Stimulated activated CD8-positive, alpha-beta memory T cell treated with anti-CD3 and anti-CD28 coated beads, Interleukin-4, amount 100 ng/mL, for 24 hours (primary cell): Measurements from ENCODE around the gene CTDSPL.

Source experiments
- DNase-seq: peaks from one replicate; pipeline ENCODE4 v3.0.0-alpha.2; 2020; ENCODE audit warnings: low read depth

The CTDSPL gene

DNA sequence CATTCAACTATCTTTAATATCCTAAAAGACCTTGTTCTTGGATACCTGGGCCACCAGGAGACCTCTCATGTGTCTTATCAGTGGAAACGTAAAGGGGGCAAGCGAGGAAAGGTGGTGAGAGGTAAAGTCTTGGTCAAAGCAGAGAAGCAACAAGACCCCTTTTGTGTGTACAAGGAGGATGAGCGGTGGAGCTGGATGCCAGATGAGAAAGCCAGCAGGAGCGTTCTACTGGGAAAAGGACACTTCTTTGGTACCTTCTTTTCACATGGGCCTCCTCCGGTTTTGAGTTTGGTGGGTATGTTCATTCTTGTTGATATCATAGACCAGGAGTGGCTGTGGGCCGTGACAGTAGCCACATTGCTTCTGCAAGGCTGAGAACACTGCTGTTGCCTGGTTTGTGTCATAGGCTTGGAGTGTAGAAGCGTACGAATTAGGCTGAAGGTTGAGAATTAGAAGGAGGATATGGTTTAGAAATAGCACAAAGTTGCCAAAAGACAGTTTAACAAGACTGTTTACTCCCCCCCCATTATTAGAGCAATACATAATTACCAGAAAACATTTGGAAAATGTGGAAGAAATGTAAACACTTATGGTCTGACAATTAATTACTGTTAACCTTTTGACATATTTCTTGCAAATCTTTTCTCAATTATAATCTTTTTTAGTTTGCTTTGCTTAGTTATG is 82.1 kb downstream of the CTDSPL start:
- no peak for DNase-seq

DNA sequence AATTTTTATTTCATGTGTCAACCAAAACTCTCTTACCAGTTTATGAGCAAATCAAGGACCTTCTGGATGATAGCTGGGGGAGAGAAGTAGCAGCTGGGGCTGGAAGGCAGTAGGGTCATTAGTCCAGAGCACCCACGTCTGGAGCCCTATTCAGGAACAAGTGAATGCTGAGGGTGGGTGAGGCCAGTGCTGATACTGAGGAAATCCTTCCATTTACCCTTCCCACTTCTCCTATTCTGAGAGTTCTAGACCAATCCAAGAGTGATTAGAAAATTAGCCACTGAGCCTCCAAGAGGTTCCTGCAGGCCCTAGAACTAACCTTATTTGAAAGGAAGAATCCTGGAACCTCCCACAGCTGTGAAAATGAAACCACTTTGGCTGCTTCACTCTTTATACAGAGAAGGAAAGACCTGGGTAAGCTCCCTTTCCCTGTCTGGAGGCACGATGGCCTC is 82.7 kb downstream of the CTDSPL start:
- DNase-seq = no peak

DNA sequence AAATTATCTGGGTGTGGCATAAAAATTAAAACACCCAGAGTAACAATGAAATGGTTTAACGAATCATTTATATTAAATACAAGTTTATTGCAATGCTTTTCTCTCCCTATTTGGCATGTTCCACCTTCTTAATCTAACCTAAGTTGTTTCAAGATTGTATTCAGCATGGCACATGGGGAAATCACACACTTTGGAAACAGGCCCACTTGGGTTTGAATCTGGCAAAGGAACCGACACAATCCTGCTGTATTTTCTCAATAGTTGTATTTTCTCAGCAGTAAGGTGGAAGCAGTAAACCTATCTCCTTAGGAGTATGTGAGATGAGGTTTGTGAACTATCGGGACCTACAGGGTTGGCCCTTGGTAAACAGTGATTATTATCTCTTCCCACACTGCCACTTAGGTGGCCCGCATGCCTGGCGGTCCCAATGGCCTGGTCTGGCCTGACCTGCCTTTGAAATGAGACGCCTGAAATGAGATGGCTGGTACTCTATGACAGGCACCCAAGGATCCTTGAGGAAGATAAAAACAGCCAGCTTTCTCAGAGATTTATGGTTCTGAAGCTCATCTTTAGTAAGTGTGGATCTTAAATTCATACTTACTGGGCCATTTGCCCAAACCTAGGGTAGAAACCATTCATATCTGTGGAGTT is 83.6 kb downstream of the CTDSPL start:
- no peak for DNase-seq

DNA sequence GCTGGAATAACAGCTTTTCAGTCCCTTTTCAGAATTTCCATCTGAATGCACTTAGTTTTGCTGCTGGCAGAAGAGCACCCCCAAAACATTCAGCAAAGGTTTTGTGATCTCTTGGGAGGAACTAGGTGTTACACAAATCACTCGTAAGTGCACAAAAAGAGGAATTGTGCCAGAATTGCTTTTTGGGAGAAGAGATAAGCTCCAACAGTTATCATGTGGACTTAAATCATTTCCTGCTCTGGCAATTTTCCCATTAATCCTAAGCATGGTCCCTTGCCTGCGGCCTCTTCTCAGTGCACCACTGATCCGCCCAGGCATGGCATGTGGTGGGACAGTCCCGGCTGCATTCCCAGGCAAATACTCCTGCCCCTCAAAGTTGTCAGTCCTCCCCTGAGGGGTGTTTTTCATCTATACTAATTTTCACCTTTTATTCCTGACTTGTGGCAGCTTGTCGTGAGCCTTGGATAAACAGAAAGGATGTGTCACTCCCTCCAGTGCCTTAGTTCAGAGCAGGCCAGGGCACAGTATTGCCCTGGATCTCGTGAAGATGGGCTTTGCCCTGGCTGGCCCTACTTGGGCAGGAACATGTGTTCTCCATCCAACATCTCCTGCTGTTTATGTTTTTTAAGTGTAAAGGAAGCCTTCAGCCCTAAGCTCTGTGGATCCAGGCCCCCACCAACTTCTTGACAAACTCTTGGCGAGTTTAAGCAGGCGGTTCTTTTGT is 84.3 kb downstream of the CTDSPL start:
- DNase-seq = no peak

DNA sequence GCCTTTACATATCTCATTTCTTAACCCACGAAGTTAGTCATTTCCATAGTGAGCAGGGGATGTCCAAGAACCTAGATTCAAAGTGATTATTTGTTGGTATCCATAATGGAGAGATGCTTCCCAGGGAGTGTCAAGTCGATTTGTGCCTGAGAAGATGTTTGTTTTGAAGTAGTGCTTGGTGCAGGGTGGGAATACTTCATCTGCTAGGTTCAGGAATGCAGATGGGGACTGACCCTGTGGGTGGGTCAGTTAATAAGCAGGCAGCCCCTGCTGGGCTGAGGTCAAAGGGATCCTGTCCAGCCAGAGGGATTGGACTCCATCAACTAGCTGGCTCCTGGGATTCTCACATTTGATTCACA is 84.8 kb downstream of the CTDSPL start:
- DNase-seq = no peak

DNA sequence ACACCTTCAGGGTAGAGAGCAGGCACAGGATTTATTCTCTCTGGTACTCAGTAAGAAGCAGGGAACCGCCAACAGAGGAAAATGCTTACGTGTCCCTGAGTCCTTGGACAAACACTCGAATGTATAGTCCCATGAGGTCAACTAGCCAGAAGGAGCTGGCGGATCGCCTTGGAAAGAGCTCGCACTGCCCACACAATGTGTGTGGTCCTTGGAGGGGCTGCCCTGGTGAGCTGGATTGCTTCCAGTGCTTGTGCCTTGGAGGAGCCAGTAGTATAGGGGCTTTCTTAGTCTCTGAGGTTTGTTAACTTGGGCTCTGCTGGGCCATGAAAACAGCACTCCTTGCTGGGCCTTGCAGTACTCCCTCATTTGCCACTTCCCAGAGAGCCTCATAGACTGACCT is 88.2 kb downstream of the CTDSPL start:
- DNase-seq = no peak

DNA sequence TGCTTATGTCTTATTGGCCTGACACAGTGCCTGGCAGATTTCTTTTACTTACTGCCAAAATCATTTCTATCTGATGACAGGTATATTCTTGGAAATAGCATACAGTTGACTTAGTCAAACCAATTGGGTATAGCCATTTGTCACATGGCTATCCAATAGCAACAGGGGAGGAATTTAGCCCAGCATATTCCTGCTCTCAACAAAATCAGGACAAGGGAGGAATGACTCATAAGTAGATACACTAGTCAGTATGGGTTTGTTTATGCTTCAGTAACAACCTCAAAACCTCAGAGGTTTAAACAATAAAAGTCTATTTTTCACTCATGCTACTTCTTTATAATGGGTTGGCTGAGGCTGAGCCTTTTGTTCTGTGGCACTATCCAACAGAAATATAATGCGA is 90.9 kb downstream of the CTDSPL start:
- no peak for DNase-seq

DNA sequence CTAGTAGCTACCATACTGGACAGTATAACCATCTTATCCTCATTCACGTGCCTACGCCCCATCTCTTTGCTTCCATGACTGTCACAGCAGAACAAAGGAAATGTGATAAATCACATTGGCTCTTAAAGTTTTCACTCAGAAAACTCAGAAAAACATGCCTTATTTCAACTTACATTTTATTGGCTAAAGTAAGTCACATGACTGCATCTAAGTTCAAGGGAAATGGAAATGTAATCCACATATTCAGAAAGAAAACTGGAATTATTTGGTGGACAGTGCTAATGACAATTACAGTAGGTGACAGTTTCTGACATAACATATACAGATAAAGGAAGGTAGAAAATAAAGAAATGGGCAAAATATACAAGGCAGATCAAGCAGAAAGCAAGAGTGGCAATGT is 91.5 kb downstream of the CTDSPL start:
- DNase-seq = no peak

DNA sequence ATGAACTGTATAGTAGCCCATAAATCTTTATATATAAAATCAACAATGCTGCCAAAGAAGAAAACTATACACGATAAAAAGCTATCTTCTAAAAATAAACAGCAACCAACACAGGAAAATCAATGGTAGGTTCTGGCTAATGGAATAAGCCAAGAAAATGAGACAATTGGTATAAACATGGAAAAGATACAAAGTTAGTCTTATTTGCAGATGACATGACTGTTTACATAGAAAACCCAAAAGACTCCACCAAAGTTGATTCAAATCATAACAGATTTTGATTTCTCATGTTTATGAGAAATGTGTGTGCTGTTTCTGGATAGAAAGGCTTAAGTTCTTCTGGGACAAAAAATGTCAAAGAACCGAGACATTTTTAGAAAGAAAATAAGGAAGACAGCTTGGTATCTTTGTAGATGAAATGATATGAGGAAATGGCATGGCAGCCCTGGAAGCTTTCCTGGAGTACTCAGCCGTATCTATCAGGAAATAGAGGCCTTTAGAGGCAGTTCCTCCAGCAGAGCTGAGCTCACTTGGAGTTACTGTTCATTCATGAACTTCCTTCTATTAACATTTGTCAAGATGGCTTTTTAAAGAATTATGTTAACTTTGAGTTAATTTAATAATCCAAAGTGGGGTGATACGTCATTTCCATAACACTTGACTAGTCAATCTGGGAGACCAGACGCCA is 92.2 kb downstream of the CTDSPL start:
- DNase-seq = no peak

DNA sequence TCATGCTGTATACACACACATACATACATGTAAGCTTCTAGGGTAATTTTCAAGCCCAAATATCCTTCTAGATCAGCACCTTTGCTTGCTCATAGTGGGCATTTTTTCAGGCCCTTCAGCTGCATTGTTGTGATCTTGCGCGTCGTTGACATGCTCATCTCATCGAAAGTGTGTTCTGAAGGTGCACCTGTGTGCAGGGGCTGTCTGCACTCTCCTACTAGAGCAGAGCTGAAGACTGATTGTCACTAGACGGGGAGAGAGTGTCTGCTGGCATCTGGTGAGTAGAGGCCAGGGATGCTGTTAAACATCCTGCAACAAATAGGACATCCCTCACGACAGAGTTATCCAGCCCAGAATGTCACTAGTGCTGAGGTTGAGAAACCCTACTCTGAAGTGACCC is 93.2 kb downstream of the CTDSPL start:
- no peak for DNase-seq

DNA sequence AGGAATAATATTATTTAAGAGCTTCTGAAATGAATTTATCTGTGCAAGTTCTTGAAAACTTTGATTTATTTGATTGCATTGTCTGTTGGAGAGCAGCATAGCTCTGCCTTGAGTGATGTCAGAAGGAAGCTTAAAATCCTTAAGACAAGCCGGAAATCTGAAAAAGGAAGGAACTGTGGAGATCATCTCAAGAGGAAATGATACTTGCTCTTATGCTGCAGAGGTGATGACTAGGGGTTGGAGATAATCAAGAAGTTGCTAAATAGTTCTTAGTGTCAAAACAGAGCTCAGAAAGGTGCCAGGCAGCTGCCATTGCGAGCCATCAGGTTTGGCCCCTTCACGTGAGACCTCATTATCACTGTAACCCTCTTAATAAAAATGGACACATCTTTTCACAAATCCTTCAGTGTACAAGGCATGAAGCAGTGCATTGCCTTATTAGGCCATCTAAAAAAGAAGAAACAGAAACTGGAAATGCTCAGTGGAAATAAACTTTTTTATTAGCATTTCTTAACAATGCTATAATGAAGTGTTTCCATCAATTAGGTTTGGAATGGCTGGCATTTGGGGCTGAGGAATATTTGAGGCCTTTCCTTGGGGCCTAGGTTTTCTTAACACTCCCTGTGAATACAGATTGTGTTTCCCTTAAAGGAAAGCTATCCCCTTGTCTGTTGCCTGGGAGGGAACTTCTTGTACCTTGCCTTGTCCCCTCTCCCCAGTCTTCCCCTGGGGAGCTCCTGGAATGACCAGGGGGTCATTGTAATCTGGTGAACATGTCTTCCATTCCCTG is 94.4 kb downstream of the CTDSPL start:
- DNase-seq = no peak

DNA sequence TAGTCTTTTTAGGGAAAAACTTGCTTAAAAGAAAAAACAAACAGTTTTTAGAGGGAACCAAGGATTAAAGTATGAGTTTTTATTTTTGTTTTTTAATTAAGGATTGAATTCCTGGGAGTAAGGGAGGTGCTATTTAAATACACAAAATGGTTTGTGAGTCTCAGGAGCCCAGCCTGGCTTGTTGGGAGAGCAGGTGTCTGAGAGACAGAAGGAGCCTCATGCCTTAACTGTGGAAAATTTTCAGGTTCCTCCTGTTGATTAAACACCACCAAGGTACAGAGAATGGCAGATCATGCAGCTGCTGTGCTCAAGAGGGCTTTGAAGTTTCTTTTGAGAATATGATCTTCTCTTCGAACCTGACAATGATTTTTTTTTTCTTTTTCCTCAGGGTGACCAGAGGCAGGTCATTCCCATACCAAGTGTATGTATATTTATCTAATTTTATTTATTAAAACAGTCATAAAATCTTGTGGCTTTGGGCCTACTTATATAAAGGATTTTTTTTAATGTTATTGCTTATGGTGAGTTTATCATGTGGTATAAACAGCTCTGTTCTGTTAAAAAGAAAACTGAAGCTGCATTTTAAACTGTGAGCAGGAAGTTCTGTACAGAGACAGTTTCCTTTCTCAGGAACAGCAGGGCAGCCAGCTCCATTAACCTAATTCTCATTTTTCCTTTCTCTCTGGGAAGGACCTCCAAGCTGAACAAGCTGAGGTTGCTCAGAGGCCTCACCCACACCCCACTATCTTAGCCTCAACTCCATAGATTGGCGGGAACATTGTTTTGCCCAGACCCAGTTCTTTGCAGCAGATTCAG is 95.3 kb downstream of the CTDSPL start:
- no peak for DNase-seq

DNA sequence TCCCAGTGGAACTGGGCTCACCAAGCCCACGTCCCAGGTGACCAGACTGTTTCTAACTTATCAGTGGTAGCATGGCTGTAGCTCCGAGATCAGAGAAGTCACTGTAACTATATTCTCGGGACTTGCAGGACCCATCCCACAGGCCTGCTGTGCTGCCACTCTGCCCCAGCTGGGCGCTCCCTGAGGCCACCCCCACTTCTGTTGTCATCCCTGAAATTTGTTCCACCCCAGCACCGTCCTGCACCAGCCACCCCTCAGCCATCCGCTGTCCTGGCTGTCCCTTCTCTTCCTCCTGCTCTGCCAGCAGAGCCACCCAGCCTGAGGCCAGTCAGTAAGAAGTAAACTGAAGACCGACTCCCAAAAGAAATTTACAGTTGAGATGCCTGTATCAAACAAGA is 95.9 kb downstream of the CTDSPL start:
- DNase-seq = no peak

DNA sequence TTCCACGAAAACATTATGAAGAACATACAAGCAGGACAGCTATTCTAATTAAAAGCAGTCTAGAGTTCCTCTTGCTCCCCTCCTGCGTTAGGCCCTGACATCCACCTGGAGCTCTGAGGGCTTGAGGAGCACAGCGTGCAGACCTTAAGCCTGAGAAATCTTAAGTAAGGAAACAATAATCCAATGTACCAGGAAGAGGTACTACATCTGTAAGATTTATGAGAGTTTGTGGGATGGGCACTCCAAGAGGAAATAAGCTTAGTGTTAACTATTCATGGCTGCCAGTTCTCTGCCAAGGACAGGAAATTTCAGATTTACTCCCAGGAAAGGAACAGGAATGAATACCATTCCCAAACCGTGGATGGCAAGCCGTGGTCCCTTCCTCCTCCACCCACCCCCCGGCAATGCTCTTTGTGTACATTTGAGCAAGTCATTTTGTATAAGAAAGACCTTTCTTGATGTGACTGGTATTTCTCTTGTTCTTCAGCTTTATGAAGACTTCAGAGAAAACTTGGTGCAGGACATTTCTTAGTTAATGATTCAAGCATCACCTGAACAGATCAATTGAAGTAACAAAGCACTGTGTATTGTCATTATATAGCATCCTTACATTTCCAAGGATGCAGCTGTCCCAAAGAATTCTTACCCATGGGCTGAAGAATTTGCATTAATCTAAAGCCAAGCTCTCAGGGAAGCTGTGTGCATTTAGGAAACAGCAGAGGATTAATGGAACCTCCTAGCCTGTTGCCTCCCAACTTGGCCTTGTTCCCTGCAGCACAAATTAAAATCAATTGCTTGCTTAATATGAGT is 100.1 kb downstream of the CTDSPL start:
- DNase-seq = no peak

DNA sequence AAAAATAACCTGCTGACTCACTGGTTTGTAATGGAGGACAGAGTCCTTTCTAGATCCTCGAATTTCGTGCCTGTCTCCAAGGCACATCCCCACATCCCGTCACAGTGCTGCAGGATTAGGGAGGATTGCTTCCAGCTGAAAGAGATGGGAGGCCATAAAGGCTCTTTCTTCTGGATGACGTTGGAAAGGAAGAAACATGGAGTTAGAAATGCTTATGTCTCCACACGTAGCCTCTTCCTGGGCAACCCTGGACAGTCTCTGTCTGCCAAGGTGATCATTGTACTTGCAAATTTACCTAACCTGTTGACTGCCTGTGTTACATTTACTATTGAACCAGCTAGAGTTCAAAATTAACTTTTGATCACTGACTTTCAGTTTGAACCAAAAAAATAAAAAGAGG is 101.3 kb downstream of the CTDSPL start:
- no peak for DNase-seq

DNA sequence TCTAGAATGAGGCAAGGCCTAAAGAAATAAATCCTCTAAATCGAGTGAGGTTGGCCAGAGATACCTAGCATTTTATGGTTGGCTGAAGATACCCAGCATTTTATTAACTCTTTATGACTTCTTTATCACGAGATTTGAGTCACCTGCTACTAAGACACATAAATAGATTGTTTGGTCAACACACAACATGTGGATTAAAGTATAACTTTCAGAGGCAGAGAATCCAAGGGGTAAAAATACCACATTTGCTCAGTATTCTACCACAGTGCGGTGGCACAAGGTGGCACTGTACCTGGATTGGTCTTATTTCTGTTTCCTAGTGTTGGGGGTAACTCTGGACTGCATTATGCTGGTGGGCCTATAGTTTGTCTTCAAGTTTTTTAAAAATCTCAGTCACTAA is 102.0 kb downstream of the CTDSPL start:
- no peak for DNase-seq

DNA sequence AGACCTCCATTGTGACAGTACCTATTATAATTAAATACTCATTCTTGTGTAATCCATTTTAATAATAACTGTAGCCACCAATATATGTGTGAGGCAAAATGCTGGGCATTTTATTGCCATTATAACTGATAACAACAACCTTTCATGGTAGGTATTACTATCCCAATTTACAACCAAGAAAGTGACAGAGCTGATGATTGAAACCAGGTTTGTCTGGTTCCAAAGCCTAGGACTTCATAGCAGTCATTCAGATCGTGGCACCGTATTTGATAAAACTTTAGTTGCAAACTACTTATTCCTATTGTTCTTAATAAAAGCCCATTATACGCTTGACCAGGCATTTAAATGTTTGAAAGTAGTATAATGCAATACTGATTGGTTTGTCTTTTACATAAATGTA is 102.5 kb downstream of the CTDSPL start:
- DNase-seq = no peak

DNA sequence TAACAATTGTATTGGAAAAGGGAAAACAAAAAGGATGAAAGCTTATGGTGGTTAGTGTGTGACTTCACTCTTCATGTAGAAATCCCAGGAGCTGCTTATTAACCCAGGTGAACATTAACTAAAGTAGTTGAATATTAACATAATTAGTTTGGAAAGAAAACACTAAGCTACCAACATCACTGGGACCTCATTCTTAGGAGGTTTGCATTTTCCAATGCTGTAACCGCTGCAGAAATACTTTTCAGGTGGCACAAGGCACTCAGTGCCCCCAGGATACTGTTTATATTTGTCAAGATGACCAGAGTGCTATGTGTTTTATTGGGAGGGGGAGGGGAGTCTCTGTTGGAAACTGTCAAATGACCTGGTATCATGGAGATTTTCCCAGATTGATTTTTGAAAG is 103.0 kb downstream of the CTDSPL start:
- DNase-seq = no peak

DNA sequence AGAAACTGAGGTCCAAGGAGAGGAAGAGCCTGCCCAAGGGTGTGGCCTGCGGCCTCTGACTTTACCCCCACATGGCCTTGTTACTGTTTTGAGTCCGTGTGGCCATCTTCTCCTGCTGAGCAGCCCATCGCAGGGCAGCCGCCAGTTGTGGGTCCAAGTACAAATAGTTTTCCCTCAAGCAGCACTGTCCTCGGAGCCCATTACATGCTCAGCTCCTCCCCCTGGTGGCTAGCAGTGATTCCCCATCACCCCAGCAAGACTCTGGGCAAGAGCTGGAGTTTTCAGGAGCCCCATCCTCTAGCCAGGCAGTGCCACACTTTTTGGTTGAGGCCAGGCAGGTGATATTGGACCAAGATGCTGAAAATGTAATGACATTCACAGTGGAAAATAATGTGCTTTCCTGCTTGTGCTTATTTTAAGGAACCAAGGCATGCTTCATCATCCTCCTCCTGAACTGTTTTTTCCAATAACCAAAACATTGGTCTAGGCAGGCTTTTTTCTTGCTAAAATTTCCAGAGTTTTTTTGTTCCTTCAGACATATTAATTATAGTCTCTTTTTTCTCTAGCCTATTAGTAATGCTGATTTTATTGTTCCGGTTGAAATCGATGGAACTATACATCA is 105.7 kb downstream of the CTDSPL start:
- DNase-seq = peak; percentile 34

DNA sequence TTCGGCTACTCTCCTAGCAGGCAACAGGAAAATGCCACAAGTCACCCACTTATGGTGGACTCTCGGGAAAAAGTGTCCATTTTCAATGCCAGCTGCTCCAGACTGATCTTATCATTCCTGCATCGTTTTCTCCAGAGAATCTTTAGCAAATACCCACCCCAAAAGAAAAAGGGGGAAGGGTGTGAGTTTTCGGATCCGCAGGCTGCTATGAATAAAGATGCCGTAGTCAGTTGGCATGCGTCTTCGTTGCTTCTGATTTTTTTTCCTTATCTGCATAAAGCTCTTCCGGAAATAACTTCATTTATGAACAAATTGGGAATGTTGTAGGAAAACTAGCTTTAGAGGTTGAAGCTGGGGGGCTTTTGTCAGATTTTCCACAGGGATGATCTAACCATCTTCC is 106.5 kb downstream of the CTDSPL start:
- DNase-seq = no peak
